Adrenal gland (tissue), 5 donors: ENCODE measurements around the gene LRCH2.

Experiments used
- POLR2A ChIP-seq, 2 donors: fragments of 450-650 bp; IDR thresholded peaks; one replicate each; pipeline ENCODE4 v1.6.1; 2017; ENCODE audit warnings: antibody characterized with exemption in 2 of 2, mild to moderate bottlenecking in 2 of 2, moderate library complexity in 1 of 2
- TF ChIP-seq, protein P1 (sequence below), 6 experiments: fragments of 450-650 bp in 4 of 6; fragments of 200-600 bp in 2 of 6; sonication (generic) in 1 of 6; IDR thresholded peaks; 1 replicate in 5 of 6; 2 replicates in 1 of 6; pipeline versions ENCODE4 v1.5.1 to v1.8.0; 2016 to 2021; ENCODE audit warnings: antibody characterized with exemption in 6 of 6, mild to moderate bottlenecking in 2 of 6, moderate library complexity in 1 of 6
- donor health status: DM: no; HTN: no; CAD: no.

GRCh38 chrX:115173181-115173580 lies 60.7 kb downstream of the LRCH2 start:
- TF ChIP-seq, protein P1, sequence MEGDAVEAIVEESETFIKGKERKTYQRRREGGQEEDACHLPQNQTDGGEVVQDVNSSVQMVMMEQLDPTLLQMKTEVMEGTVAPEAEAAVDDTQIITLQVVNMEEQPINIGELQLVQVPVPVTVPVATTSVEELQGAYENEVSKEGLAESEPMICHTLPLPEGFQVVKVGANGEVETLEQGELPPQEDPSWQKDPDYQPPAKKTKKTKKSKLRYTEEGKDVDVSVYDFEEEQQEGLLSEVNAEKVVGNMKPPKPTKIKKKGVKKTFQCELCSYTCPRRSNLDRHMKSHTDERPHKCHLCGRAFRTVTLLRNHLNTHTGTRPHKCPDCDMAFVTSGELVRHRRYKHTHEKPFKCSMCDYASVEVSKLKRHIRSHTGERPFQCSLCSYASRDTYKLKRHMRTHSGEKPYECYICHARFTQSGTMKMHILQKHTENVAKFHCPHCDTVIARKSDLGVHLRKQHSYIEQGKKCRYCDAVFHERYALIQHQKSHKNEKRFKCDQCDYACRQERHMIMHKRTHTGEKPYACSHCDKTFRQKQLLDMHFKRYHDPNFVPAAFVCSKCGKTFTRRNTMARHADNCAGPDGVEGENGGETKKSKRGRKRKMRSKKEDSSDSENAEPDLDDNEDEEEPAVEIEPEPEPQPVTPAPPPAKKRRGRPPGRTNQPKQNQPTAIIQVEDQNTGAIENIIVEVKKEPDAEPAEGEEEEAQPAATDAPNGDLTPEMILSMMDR (IDR thresholded peaks at IDR 0.05): no peak
- TF ChIP-seq POLR2A (IDR thresholded peaks at IDR 0.05): no peak
